ENCODE data around the gene PAX6. TPM values are rescaled to one million over a fixed set of nuclear protein-coding genes. Genes with fewer than 3 reads are reported as not detected.
"Not testable (repeated sequence)": the region's sequence is repeated elsewhere in the genome, so short reads cannot be mapped to it uniquely, and the experiment has no call there.

The PAX6 gene
- total RNA-seq, 2 experiments from 2014 or later, result not detected

- TF ChIP-seq CTCF (conservative IDR thresholded peaks at IDR 0.05; ENCODE audit: low read length) (no peak), EZH2phosphoT487 (IDR thresholded peaks at IDR 0.05; ENCODE audit: borderline replicate concordance, low read depth, low read length) (no peak)
- Histone ChIP-seq H3K4me1 (ENCODE audit: insufficient read depth, low read length, poor library complexity, severe bottlenecking) (no peaks in the 10 kb centered on the region), H3K4me3 (ENCODE audit: low read depth, low read length, poor library complexity, severe bottlenecking) (no peak overlapping the region), H3K4me2 (ENCODE audit: low read length) (no peak overlapping the region), H3K9me2 (ENCODE audit: insufficient read depth, low read length) (no peaks in the 10 kb centered on the region), H2AFZ (ENCODE audit: low read length) (no peak overlapping the region), H3K27ac (ENCODE audit: low read depth, low read length, poor library complexity, severe bottlenecking) (no peak overlapping the region), H3K36me3 (ENCODE audit: insufficient read depth, low read length) (no peaks in the 10 kb centered on the region), H4K20me1 (ENCODE audit: insufficient read depth, low read length) (no peaks in the 10 kb centered on the region), H3K9me3 (ENCODE audit: low read length) (no peaks in the 10 kb centered on the region), H3K79me2 (ENCODE audit: insufficient read depth, low read depth, low read length) (no peaks in the 10 kb centered on the region)
- no peak for DNase-seq (ENCODE audit: low spot score)
- ChIA-PET POLR2A (no interaction called here), CTCF (ENCODE audit: unreplicated experiment) (no interaction called here)
- BruUV-seq (replicated peaks), result no TSS peak
- intact Hi-C loops (cut with micrococcal nuclease; ENCODE audit: unreplicated experiment), result no loop called here
Measured at GRCh38 chr11:31757260-31757835, 53.8 kb downstream of the PAX6 start.

- DNase-seq (ENCODE audit: low spot score), result no peak
- POLR2A ChIA-PET, result interaction anchor here (0.8 to 1.0 kb wide), 2 partner anchors 12 to 1046 kb away, joined by 3 to 4 read pairs; no protein-coding TSS in a partner anchor
- Histone ChIP-seq H3K79me2 (ENCODE audit: insufficient read depth, low read depth, low read length) (no peaks in the 10 kb centered on the region), H4K20me1 (ENCODE audit: insufficient read depth, low read length) (no peaks in the 10 kb centered on the region), H3K4me2 (ENCODE audit: low read length) (no peak overlapping the region), H3K4me1 (ENCODE audit: insufficient read depth, low read length, poor library complexity, severe bottlenecking) (no peaks in the 10 kb centered on the region), H3K27ac (ENCODE audit: low read depth, low read length, poor library complexity, severe bottlenecking) (no peak overlapping the region), H3K4me3 (ENCODE audit: low read depth, low read length, poor library complexity, severe bottlenecking) (no peak overlapping the region), H2AFZ (ENCODE audit: low read length) (no peak overlapping the region), H3K9me2 (ENCODE audit: insufficient read depth, low read length) (no peaks in the 10 kb centered on the region), H3K36me3 (ENCODE audit: insufficient read depth, low read length) (no peaks in the 10 kb centered on the region), H3K9me3 (ENCODE audit: low read length) (no peaks in the 10 kb centered on the region)
- intact Hi-C loops (cut with micrococcal nuclease; ENCODE audit: unreplicated experiment), result no loop called here
- CTCF ChIA-PET (ENCODE audit: unreplicated experiment), result no interaction called here
- TF ChIP-seq EZH2phosphoT487 (IDR thresholded peaks at IDR 0.05; ENCODE audit: borderline replicate concordance, low read depth, low read length), result no peak
- no peak for TF ChIP-seq CTCF (conservative IDR thresholded peaks at IDR 0.05; ENCODE audit: low read length)
- BruUV-seq (replicated peaks), result no TSS peak
Measured at GRCh38 chr11:31747581-31747980, 63.5 kb downstream of the PAX6 start.

GRCh38 chr11:31740731-31741368 lies 70.3 kb downstream of the PAX6 start:
- DNase-seq (ENCODE audit: low spot score); H3K79me2 ChIP-seq (ENCODE audit: insufficient read depth, low read depth, low read length); H3K9me3 ChIP-seq (ENCODE audit: low read length); H3K36me3 ChIP-seq (ENCODE audit: insufficient read depth, low read length); BruUV-seq (replicated peaks); H2AFZ ChIP-seq (ENCODE audit: low read length); H3K4me2 ChIP-seq (ENCODE audit: low read length); H4K20me1 ChIP-seq (ENCODE audit: insufficient read depth, low read length); H3K27ac ChIP-seq (ENCODE audit: low read depth, low read length, poor library complexity, severe bottlenecking); intact Hi-C loops (cut with micrococcal nuclease; ENCODE audit: unreplicated experiment); H3K4me3 ChIP-seq (ENCODE audit: low read depth, low read length, poor library complexity, severe bottlenecking); H3K4me1 ChIP-seq (ENCODE audit: insufficient read depth, low read length, poor library complexity, severe bottlenecking); CTCF ChIA-PET (ENCODE audit: unreplicated experiment); H3K9me2 ChIP-seq (ENCODE audit: insufficient read depth, low read length): not testable (repeated sequence)
- POLR2A ChIA-PET, result interaction anchor here (2.2 kb wide), 1 partner anchor 23 kb away, joined by 5 read pairs; no protein-coding TSS in a partner anchor

All from OCI-LY7 (cell line).